ENCODE data around the gene TMOD1.

Gene TMOD1

DNA sequence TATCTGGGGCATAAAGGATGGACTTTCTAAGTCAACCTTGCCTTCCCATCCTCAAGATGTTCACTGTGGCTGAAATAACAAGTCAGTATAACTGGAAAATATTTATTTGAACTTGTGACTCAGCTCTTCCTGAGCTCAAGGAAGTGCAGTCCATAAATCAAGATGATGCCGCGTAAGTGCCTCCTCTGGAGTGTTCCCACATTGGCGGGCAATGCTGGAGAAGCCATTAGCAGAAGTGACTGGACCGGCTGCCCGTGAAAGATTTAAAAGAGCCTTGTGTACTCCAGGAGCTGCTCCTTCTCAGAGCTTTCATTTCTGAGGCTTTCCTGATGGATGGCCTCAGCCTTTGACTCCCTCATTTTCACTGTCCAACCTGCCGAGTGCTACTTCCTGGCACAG is 17.4 kb downstream of the TMOD1 start:
- no peak overlapping the region for H3K27ac ChIP-seq

DNA sequence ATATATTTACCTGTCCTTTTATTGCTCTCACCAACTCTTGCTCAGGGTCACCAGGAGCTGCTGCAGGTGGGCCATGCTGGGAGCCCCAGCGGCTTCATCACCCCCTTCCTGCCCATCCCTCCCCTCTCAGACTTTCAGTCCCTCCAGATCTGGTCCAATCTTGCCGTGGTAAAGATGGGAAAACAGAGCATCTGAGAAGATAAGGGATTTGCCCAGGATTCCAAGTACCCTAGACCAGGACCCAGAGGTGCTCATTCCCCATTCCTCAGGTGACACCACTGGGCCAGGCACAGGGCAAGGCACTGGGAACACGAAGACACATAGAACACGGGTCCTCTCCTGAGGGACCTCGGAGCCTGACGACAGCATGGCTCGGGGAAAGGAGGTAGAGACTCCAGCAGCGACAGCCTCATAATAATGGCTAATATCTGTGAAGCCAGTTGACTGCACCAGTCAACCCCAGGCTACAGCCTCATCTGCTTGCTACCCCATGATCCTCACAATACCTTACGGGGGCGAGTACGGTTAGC is 18.0 kb downstream of the TMOD1 start:
- TF ChIP-seq CTCF (IDR thresholded peaks at IDR 0.05) (no peak), ZFX (IDR thresholded peaks at IDR 0.05; ENCODE audit: borderline replicate concordance) (no peak)
- no peak overlapping the region for H3K27ac ChIP-seq

More for the DNA sequence above, 17.4 kb downstream of the TMOD1 start:
- TF ChIP-seq ZFX (IDR thresholded peaks at IDR 0.05; ENCODE audit: borderline replicate concordance), result no peak
- no peak for TF ChIP-seq CTCF (IDR thresholded peaks at IDR 0.05)

GRCh38 chr9:97521576-97522333 is 20.3 kb downstream of the TMOD1 start:
- TF ChIP-seq CTCF (IDR thresholded peaks at IDR 0.05), result no peak
- TF ChIP-seq ZFX (IDR thresholded peaks at IDR 0.05; ENCODE audit: borderline replicate concordance), result no peak
- H3K27ac ChIP-seq, result no peak overlapping the region

- no peak for TF ChIP-seq CTCF (IDR thresholded peaks at IDR 0.05)
- no peak for TF ChIP-seq ZFX (IDR thresholded peaks at IDR 0.05; ENCODE audit: borderline replicate concordance)
- H3K27ac ChIP-seq, result no peak overlapping the region
These were observed 23.0 kb downstream of the TMOD1 start for GRCh38 chr9:97524424-97524823.

DNA sequence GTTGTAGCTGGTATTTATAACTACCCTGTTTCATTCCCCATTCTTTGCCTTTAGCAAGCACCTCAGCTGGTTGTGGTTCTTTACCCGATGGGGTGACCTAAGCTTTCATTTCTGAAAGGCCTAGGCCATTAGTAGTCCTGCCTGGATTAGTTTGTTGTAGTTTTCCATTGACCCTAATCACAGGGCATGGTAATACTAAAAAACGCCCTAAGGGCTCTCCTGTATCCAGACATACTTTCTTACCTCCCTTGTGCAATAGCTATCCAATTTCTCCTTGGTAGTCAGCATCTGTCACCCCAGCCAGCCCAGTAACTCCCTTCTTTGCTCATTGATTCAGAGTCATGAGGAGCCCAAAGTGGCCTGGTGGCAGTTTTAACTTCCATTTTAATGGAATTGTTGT is 24.0 kb downstream of the TMOD1 start:
- TF ChIP-seq CTCF (IDR thresholded peaks at IDR 0.05), result no peak
- TF ChIP-seq ZFX (IDR thresholded peaks at IDR 0.05; ENCODE audit: borderline replicate concordance), result no peak
- no peak overlapping the region for H3K27ac ChIP-seq

- H3K27ac ChIP-seq, result no peak overlapping the region
These were observed 25.6 kb downstream of the TMOD1 start for GRCh38 chr9:97526895-97527575.

More at GRCh38 chr9:97526895-97527575, 25.6 kb downstream of the TMOD1 start:
- TF ChIP-seq ZFX (IDR thresholded peaks at IDR 0.05; ENCODE audit: borderline replicate concordance) (no peak), CTCF (IDR thresholded peaks at IDR 0.05) (no peak)

Measured in 22Rv1 (cell line).